Panc1 (cell line): ENCODE data around the gene RPS6KA4. TPM values are rescaled to one million over a fixed set of nuclear protein-coding genes. Genes with fewer than 3 reads are reported as not detected.

ENCODE experiments used
- ATAC-seq: fragments of 200-7000 bp; cut with Tn5 transposase; 2 replicates; pipeline ENCODE4 v1.9.1; 2020; ENCODE audit warnings: mild to moderate bottlenecking, moderate library complexity
- BruUV-seq: library from RNA; stranded (reverse); fragments of 400-500 nt; replicated peaks from 2 replicates; lab custom pipeline; 2021; lab: Mats Ljungman, UMichigan
- CTCF ChIA-PET: fragments of 300-600 bp; sonication (Branson Sonifier 250); formaldehyde crosslinking; loops from one replicate; lab custom pipeline; 2022; ENCODE audit warnings: antibody characterized with exemption; lab: Charles Lee
- POLR2A ChIA-PET: fragments of 300-600 bp; sonication (Branson Sonifier 250); formaldehyde crosslinking; loops from one replicate; lab custom pipeline; 2022; ENCODE audit warnings: antibody characterized with exemption; lab: Charles Lee
- DNase-seq: peaks from one replicate; pipeline ENCODE4 v3.0.0-alpha.2; 2010; ENCODE audit warnings: low read depth, low spot score
- H3K27ac ChIP-seq: 2 replicates; pipeline ENCODE4 v1.5.1; 2011; ENCODE audit warnings: mild to moderate bottlenecking, low read length, inconsistent platforms
- H3K27me3 ChIP-seq: fragments of 200-500 bp; sonication (Bioruptor generic); 2 replicates; pipeline ENCODE4 v1.6.0; 2014; ENCODE audit warnings: low read length, inconsistent platforms; ENCODE audit not compliant: control insufficient read depth, insufficient read depth
- H3K36me3 ChIP-seq: fragments of 200-500 bp; sonication (Bioruptor generic); 2 replicates; pipeline ENCODE4 v1.5.1; 2014; ENCODE audit warnings: inconsistent platforms, mild to moderate bottlenecking, low read length, moderate library complexity; ENCODE audit not compliant: control insufficient read depth, insufficient read depth
- H3K4me1 ChIP-seq: 2 replicates; pipeline ENCODE4 v1.5.1; 2011; ENCODE audit warnings: inconsistent platforms, mild to moderate bottlenecking, low read length, moderate library complexity; ENCODE audit not compliant: control insufficient read depth, insufficient read depth
- H3K4me3 ChIP-seq, 2 experiments: 2 replicates each; pipeline ENCODE4 v1.5.1; 2011 to 2012; ENCODE audit warnings: low read depth in 2 of 2, low read length in 2 of 2, mild to moderate bottlenecking in 2 of 2, inconsistent platforms in 1 of 2, moderate library complexity in 1 of 2
- H3K9me3 ChIP-seq: fragments of 200-500 bp; sonication (Bioruptor generic); 2 replicates; pipeline ENCODE4 v1.5.1; 2014; ENCODE audit warnings: low read depth, mild to moderate bottlenecking, inconsistent platforms, low read length, moderate library complexity; ENCODE audit not compliant: control insufficient read depth, insufficient read depth
- CTCF ChIP-seq: fragments of 450-650 bp; IDR thresholded peaks from 2 replicates; pipeline ENCODE4 v1.5.1; 2017; ENCODE audit warnings: mild to moderate bottlenecking
- POLR2AphosphoS5 ChIP-seq: IDR thresholded peaks from 2 replicates; pipeline ENCODE4 v1.6.1; 2012; ENCODE audit warnings: mild to moderate bottlenecking, low read depth, low read length, moderate library complexity
- REST ChIP-seq, 2 experiments: IDR thresholded peaks; 2 replicates each; pipeline ENCODE4 v1.6.1; 2011 to 2012; ENCODE audit warnings: low read depth in 2 of 2, control low read depth in 1 of 2, low read length in 1 of 2, mild to moderate bottlenecking in 1 of 2, moderate library complexity in 1 of 2; ENCODE audit not compliant: insufficient read depth in 1 of 2
- SIN3A ChIP-seq: IDR thresholded peaks from 2 replicates; pipeline ENCODE4 v1.6.1; 2012; ENCODE audit warnings: low read depth, mild to moderate bottlenecking, low read length, moderate library complexity, borderline replicate concordance; ENCODE audit not compliant: insufficient read depth
- TCF7L2 ChIP-seq: IDR thresholded peaks from 2 replicates; pipeline ENCODE4 v1.6.1; 2011; ENCODE audit warnings: mild to moderate bottlenecking, low read depth, low read length, inconsistent platforms
- in situ Hi-C: cut with HindIII; loops from 2 replicates; pipeline ENCODE4 v1.10.0; 2016; ENCODE audit warnings: low sequenced_read_pairs, low pct_unique_long_range_greater_than_20kb
- intact Hi-C: fragments of 100-400 bp; cut with micrococcal nuclease; formaldehyde crosslinking; loops from one replicate; pipeline ENCODE4 v1.10.0; 2022; ENCODE audit not compliant: unreplicated experiment
- total RNA-seq: library from RNA; stranded (reverse); gene quantifications from one replicate; pipeline ENCODE4 v1.2.1, GENCODE V29; 2021; ENCODE audit not compliant: unreplicated experiment

RPS6KA4 gene
- total RNA-seq, 1 experiment from 2014 or later, result 74.0 TPM

- Histone ChIP-seq H3K4me1 (peaks cover 36% of the 10 kb centered on the region), H3K27me3 (no peaks in the 10 kb centered on the region), H3K36me3 (peaks cover 4% of the 10 kb centered on the region), H3K9me3 (no peaks in the 10 kb centered on the region), H3K4me3 (no peak overlapping the region), H3K27ac (no peak overlapping the region)
- no TSS peak for BruUV-seq
- no peak for TF ChIP-seq SIN3A
- no peak for TF ChIP-seq CTCF
- TF ChIP-seq POLR2AphosphoS5, result no peak
- TF ChIP-seq TCF7L2, result no peak
- no peak for TF ChIP-seq REST (IDR thresholded peaks at IDR 0.05; ENCODE audit: insufficient read depth in 1 of 2, low read depth in 2 of 2, low read length in 1 of 2)
- no peak for ATAC-seq
- in situ Hi-C loops (no loop called here), intact Hi-C loops (no loop called here)
- POLR2A ChIA-PET, result no interaction called here
- no peak for DNase-seq
- CTCF ChIA-PET, result no interaction called here
Observed at GRCh38 chr11:64360448-64360921, 1.5 kb downstream of the RPS6KA4 start.

- Histone ChIP-seq H3K4me1 (peaks cover 27% of the 10 kb centered on the region), H3K27me3 (no peaks in the 10 kb centered on the region), H3K9me3 (no peaks in the 10 kb centered on the region), H3K4me3 (no peak overlapping the region), H3K36me3 (peaks cover 6% of the 10 kb centered on the region), H3K27ac (no peak overlapping the region)
- POLR2A ChIA-PET, result no interaction called here
- DNase-seq (no peak), ATAC-seq (no peak)
- in situ Hi-C loops, result no loop called here
- TF ChIP-seq TCF7L2 (no peak), CTCF (no peak), SIN3A (no peak), REST (IDR thresholded peaks at IDR 0.05; ENCODE audit: insufficient read depth in 1 of 2, low read depth in 2 of 2, low read length in 1 of 2) (no peak), POLR2AphosphoS5 (no peak)
- intact Hi-C loops, result no loop called here
- CTCF ChIA-PET, result no interaction called here
- no TSS peak for BruUV-seq
Observed at GRCh38 chr11:64361659-64362058, 2.7 kb downstream of the RPS6KA4 start.
